Measurements from ENCODE around the gene ELMO1.

Gene ELMO1

GRCh38 chr7:36961693-36962092, 487.0 kb downstream of the ELMO1 start:
- DNase-seq: no peak

GRCh38 chr7:36961097-36961496, 487.6 kb downstream of the ELMO1 start:
- no peak for DNase-seq

DNA sequence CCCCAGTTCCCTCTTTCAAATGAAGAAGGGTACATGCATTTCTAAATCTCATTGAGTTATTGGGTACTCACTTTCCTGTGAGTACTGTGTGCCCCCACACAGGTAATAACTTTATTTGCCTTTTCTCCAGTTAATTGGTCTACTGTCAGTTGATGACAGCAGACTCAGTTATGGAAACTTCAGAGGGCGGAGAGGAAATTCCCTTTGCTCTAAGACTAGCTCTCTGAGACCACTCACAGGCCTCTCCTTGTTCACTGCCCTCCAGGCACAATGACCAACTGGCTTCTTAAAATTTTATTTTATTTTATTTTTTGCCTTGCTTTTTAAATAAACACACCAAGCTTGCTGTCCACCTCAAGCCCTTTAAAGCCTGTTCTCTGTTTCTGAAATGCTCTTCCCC, 488.6 kb downstream of the ELMO1 start:
- DNase-seq: no peak

GRCh38 chr7:36958111-36958733, 490.4 kb downstream of the ELMO1 start:
- no peak for DNase-seq

DNA sequence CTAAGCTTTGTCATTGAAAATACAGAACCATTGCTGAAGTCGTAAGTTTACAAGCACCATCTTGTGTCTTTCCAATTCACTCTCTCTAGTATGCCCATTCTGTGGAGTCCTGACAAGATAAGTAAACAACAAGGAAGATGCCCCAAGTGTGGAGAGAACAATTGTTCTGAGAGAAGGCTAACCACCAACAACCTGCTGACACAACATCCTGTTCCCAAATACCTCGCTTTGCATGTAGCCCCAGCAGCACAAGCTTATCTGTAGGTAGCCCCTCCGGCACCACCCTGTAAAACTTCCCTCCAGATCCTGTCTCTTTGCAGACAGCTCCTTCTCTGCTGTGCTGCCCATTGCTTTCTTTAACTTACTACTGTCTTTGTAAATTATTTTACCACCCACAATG, 491.0 kb downstream of the ELMO1 start:
- DNase-seq: no peak

DNA sequence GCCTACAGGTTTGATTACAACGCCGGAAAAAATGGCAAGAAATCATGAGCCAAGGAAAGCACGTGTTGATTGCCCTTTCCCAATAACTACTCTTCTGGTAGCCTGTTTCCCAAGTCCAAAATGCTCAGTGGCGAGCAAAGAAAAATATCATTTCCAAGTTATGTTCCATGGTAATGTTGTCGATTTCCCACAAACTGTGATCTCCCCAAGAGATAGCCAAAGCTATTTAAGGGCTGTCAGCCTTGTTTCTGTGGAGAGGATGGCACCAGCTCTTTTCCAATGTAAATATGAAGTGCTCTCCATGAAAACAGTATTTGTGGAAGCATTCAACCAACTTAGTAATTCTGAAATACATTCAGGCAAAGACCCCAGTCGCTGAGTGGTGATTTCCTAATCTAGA, 491.9 kb downstream of the ELMO1 start:
- no peak for DNase-seq

- DNase-seq: no peak
Observed at GRCh38 chr7:36955456-36956129, 493.1 kb downstream of the ELMO1 start.

- DNase-seq: no peak
Observed at GRCh38 chr7:36951257-36951697, 497.4 kb downstream of the ELMO1 start.

DNA sequence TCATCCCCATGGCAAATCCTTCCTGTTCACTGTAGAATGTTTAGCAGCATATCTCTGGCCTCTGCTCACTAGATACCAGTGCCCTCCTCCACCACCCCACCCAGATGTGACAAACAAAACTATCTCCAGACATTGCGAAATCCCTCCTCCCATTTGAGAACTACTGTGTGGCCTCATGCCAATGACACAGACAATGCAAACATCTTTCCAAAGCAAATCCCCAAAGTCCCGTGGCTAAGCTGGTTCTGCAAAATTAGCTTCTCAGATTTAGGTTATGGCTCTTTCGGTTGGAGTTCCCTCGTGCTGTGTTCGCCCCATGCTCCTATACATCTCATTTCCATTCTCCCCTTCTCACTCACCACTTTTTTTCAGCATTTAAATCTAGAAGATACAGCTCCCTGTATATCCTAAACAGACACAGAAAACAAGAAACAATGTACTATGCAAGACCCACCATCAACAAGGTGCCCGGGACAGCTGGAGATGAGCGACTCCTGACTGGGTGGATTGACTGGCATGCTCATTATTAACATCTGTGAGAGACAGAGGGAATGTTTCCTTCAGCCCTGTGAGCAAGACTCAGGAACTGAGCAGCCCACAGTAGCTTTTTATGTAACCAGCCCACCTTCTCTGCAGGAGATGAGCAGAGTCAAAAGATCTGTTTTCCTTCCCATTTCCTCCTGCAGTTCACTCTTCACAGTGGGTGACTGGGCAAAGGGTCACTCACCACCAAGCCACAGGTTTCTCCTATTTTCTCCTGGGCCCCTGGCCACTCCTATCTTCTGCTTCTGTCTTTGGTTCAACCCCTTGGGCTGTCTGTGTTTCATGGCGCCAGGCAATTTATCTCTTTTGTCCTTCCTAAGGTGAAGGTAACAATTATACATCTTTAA, 498.7 kb downstream of the ELMO1 start:
- DNase-seq: no peak

DNA sequence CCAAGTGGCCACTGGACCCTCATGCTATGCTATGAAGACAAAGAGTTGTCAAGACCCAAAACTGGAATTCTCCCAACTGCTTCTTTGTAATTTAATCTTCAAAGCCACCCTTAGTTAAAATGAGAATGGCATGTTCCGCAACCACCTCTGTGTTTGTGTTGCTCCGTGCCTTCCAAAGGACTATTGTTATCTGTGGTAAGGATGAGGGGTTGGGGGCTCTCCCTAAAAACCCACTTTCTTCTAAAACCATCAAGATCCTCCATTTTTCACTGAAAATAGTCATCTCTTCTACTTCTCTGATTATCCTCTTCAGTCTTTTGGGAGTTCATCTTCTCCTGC, 502.3 kb downstream of the ELMO1 start:
- no peak for DNase-seq

- DNase-seq: no peak
Observed at GRCh38 chr7:36945612-36946400, 502.9 kb downstream of the ELMO1 start.

DNA sequence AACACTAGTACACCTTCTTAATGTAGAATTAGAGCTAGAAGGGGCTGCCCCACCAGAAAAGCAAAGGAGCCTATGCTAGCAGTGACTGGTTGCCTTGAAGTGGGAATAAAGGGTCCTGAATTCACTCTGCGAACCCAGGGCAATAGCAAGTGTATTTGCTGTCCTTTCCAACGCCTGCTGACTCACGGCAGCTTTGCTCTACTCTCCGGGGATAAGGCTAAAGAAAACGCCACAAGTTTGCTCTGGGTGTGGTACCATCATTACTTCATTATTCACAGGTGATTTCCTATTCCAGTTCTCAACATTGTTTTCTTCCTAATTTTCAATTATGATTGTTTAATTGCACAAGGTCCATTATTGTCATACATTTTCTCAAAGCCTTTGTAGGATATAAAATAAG, 503.8 kb downstream of the ELMO1 start:
- DNase-seq: no peak

DNA sequence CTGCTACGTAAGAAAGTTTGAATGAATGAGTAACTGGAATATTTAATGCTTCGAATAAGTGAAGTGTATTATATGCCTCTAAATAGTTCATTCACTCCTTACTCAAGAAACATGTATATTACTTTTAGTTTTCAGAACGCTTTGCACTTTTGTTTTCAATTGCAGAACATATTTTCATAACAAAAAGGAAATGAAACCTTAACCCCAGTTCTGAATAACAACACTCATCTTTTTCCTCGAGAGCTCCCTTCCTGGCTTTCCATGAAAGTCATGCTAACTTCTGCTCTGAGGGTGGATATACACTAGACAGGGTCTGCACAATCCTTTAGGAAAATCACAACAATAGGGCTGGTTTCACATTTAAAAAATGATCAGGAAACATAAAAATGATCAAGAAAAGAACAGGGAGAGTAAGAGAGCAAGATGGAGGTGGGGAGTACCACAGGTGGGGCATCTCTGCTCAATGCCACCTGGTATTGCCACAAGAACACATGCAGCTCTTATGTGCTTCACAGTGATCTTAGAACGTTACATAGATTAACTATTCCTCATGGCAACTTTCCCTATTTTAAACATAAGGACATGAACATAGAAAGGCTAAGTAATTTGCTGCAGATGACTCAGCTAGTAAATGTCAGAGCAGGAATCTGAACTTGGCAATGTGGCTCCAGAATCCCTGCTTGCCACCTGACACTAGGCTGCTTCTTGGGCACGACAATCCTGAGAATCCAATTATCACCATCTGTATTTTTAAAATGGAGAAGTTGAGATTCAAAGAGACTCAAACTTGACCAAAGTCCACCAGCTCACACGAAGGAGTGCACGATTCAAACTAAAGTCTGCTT, 504.9 kb downstream of the ELMO1 start:
- DNase-seq: no peak

DNA sequence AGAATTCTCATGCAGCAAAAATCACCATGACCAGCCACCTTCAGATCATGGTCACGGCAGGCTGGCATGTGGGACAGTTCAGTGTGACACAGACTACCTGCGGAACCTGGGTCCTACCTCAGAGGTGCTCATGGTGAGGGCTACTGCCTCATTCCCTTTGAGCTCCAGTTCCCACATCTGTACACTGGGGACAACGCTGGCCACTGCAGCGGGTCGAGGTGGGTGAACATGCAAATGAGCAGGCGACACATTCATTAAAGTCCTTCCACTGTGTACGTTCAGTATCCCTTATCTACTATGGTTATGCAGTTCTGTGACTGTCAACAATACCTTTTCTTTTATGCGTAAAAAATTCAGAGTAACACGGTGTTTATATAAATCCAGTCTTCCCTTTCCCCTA, 505.7 kb downstream of the ELMO1 start:
- no peak for DNase-seq

- no peak for DNase-seq
Observed at GRCh38 chr7:36942541-36942940, 506.1 kb downstream of the ELMO1 start.

GRCh38 chr7:36942025-36942424, 506.6 kb downstream of the ELMO1 start:
- DNase-seq: no peak

- no peak for DNase-seq
Observed at GRCh38 chr7:36941359-36941758, 507.3 kb downstream of the ELMO1 start.

DNA sequence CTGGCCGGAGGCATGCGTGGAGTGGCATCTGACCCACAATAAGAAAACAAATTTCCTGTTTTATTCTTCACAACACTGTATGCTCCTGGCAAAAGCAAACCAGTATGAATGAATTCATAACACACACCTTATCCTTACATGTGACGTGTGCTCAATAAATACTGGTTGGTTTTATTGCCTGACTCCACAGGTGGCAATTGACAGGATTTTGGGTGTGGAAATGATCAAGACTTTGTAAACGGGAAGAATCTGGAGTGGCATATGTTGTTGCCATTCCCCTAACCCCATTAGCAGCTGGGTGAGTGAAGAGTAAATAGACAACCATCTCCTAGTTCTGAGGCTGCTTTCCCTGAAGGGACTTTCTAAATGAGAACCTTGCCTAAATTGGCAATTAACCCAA, 508.8 kb downstream of the ELMO1 start:
- DNase-seq: no peak

DNA sequence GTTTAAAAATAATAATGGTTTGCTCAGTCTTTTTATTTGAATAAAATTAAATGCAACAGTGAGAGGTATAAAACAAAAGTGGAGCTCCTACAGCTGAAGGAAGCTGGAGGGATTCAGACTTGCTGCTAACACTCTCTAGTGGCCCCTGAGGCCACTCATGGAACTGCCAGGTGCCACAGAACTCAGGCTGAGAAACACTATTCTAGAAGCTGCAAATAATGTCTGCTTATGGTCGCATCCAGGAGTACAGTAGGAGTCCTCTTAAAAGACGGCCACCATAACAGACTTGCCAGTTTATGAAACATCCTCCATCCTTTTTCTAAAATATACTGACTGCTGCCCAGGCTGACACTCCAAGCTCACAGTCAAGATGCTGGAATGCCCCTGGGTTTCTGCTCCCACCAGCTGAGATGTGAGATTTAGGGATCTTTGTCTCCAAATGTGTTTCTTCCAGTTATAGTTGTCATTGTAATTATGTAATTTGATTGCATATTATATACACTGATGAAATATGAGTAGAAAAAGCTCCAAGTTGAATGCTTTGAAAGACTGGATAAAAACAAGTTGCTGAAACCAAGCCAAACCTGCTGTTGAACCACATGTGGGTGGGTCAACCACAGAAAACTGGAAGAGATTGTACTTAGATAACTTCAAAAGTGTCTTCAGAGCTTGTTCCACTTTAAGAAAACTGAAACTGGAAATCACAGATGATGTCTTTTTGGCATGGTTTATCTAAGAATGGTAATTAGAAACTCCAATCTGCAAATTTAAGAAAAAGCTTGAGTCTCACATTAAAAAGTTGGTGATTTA, 510.7 kb downstream of the ELMO1 start:
- no peak for DNase-seq

DNA sequence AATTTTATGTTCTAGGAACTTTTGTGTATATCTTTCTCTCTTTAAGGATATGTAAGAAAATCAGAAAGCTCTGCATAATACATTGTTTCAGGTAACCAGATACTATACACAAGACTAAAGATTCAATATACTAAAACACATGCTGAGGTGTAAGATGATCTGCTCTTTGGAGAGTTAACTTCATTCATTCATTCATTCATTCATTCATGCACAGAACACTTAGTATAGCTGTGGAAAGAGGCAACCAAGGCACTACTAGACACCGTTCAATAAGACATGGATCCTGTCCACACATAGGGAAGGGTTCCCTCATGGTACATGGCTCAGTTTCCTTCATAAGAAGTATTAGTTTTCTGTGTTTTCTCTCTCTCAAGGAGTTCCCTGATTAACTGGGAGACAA, 516.8 kb downstream of the ELMO1 start:
- DNase-seq: no peak

DNA sequence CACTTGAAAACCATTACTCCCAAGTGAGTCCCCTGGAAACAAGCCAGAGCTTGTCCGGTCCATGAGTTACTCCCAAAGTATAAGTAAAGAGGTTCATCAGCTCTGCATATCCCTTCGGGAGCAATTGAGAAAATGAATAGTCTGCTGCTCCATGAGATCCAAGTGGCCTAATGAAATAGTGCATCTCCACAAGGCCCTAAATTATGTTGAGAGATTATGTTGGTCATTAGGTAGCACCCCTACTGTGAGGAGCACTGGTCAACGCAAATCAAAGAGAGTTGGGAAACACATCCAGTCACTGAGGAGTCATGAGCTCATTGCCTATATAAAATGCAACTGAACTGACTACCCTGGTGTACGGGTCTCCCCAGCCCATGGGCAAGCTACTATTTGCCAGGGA, 518.9 kb downstream of the ELMO1 start:
- DNase-seq: no peak
